GM10266 (cell line): ENCODE measurements around the gene CFAP74.
"Not testable (repeated sequence)": the region's sequence is repeated elsewhere in the genome, so short reads cannot be mapped to it uniquely, and the experiment has no call there.

Experiments
- DNase-seq: peaks from one replicate; pipeline ENCODE4 v3.0.0; 2012; ENCODE audit errors: extremely low spot score
- TF ChIP-seq, protein P1 (sequence below): IDR thresholded peaks from 2 replicates; pipeline ENCODE4 v1.5.1; 2012; ENCODE audit warnings: mild to moderate bottlenecking, low read depth; ENCODE audit not compliant: control insufficient read depth, insufficient read depth; ENCODE audit errors: missing control alignments

The CFAP74 gene

GRCh38 chr1:1889090-1889750 is 114.4 kb downstream of the CFAP74 start:
- no peak for DNase-seq
- TF ChIP-seq, protein P1, sequence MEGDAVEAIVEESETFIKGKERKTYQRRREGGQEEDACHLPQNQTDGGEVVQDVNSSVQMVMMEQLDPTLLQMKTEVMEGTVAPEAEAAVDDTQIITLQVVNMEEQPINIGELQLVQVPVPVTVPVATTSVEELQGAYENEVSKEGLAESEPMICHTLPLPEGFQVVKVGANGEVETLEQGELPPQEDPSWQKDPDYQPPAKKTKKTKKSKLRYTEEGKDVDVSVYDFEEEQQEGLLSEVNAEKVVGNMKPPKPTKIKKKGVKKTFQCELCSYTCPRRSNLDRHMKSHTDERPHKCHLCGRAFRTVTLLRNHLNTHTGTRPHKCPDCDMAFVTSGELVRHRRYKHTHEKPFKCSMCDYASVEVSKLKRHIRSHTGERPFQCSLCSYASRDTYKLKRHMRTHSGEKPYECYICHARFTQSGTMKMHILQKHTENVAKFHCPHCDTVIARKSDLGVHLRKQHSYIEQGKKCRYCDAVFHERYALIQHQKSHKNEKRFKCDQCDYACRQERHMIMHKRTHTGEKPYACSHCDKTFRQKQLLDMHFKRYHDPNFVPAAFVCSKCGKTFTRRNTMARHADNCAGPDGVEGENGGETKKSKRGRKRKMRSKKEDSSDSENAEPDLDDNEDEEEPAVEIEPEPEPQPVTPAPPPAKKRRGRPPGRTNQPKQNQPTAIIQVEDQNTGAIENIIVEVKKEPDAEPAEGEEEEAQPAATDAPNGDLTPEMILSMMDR = no peak

DNA sequence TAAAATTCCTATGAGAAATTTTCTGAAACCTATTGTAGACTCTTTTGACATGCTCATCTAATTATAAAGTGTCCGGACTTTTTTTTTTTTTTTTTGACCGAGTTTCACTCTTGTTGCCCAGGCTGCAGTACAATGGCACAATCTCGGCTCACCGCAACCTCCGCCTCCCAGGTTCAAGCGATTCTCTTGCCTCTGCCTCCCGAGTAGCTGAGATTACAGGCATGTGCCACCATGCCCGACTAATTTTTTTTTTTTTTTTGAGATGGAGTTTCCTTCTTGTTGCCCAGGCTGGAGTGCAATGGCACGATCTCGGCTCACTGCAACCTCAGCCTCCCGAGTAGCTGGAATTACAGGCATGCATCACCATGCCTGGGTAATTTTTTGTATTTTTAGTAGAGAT is 119.7 kb downstream of the CFAP74 start:
- not testable (repeated sequence) for DNase-seq

DNA sequence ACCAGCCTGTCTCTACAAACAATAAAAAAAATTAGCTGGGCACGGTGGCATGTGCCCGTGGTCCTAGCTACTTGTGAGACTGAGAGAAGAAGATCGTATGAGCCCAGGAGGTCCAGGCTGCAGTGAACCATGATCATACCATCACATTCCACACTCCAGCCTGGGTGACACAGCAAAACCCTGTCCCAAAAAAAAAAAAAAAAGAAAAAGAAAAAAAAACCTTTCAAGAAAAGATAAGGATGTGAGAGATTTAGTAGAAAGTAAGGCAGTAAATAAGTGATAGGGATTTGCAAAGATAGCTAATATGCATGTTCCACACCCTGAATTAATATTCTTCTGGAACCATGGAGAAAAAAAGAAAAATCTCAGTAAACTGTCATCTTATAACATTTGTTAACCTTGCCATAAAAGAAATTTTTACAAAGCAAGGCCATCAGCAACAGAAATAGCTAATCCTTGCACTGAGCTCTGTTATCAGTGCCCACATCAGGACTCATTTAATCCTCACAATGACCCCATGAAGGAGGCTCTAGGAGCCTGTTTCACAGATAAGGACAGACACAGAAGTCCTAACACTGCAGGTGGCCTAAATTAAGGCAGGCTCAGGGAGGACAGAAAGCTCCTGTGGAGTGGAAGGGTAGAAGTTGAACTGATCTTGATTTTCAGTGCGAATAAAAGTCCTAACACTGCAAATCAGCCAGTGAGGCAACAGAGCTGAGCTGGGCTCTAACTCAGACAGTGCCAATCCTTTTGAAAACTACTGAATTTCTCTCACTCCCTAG is 120.3 kb downstream of the CFAP74 start:
- TF ChIP-seq, protein P1 = no peak
- no peak for DNase-seq

DNA sequence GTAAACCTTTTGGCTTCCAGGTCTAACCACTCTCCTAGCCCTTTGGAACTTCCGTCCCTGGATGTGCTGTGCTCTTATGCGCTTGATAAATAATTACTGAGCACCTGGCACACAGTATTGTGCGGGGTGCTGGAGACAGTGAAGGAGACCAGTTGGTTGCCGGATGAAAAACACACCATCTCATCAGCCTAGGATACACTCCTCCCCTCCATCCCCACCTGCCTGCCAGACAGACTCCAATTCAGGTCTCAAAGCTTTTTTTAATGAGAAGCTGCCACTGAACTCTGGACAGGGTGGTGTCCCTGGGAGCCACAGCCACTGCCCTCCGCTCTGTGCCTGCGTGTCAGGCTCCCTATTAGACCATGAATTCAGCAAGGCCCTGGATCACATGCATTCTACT is 121.9 kb downstream of the CFAP74 start:
- no peak for DNase-seq
- TF ChIP-seq, protein P1 = no peak

DNA sequence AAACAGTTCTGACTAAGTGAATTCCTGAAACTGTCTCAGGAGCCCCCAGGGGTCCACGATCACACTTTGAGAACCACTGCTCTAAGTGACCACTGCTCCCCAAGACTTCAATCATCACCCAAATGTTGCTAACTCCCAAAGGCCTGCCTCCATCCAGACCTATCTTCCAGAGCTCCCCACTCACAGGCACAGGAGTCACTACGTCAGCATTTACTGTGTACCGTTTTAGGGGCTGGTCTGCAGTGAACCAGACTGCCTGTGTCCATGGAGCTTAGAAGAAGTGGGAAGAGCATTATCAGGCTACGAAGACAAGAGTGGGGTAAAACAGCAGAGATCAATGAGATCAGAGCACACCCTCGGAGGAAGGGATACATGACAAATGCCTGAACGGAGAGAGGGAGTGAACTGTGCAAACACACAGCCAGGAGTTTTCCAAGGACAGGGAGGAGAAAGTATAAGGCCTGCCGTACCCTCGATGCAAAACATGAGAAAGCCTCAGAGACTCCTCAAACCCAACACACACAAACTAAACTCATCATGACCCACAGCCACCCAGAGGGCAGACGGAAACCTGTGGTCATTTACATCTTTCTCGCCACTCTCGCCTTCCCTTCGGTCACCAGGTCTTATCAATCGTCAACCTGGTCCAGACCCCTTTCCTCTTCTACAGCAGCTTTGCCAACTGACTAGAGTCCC is 122.8 kb downstream of the CFAP74 start:
- TF ChIP-seq, protein P1 = no peak
- no peak for DNase-seq

DNA sequence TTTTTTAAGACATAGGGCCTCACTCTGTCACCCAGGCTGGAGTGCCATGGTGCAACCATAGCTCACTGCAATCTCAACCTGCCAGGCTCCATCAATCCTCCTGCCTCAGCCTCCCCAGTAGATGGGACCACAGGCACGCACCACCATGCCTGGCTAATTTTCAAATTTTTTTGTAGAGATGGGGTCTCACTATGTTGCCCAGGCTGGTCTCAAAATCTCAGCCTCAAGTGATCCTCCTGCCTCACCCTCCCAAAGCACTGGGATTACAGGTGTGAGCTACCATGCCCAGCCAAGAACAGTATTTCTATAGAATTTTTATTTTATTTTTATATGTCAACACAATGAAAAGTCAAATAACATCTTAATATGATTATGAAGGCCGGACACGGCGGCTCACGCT is 123.6 kb downstream of the CFAP74 start:
- TF ChIP-seq, protein P1 = no peak
- no peak for DNase-seq

- no peak for DNase-seq
These were observed 125.6 kb downstream of the CFAP74 start for GRCh38 chr1:1877865-1878436.

More at GRCh38 chr1:1877865-1878436, 125.6 kb downstream of the CFAP74 start:
- TF ChIP-seq, protein P1 = no peak
